OCI-LY3 (cell line): ENCODE measurements around the gene CHL1.

Experiments
- H2AFZ ChIP-seq: fragments of 200-600, 300-600 bp; shearing (Covaris generic); 2 replicates; pipeline ENCODE4 v1.6.0; 2014; ENCODE audit warnings: antibody characterized with exemption, low read depth, low read length
- H3K27ac ChIP-seq: fragments of 200-600, 300-600 bp; sonication (generic); 2 replicates; pipeline ENCODE4 v1.5.1; 2014; ENCODE audit warnings: mild to moderate bottlenecking, low read length, moderate library complexity, mixed read lengths
- H3K27me3 ChIP-seq: fragments of 200-600, 300-600 bp; sonication (generic); 2 replicates; pipeline ENCODE4 v1.6.1; 2014; ENCODE audit warnings: low read depth, low read length, mixed read lengths
- H3K36me3 ChIP-seq: fragments of 200-600, 300-600 bp; sonication (generic); replicated peaks from 2 replicates; pipeline ENCODE3; 2014; ENCODE audit warnings: low read depth, low read length, mixed read lengths
- H3K4me1 ChIP-seq: fragments of 300-600, 200-600 bp; sonication (generic); 2 replicates; pipeline ENCODE4 v1.6.1; 2014; ENCODE audit warnings: low read length, mixed read lengths
- H3K4me2 ChIP-seq: fragments of 200-600, 300-600 bp; sonication (generic); 2 replicates; pipeline ENCODE4 v1.6.1; 2014; ENCODE audit warnings: low read length, mixed read lengths
- H3K4me3 ChIP-seq: fragments of 300-600, 200-600 bp; sonication (generic); 2 replicates; pipeline ENCODE4 v1.5.1; 2014; ENCODE audit warnings: antibody characterized with exemption, mild to moderate bottlenecking, low read length, moderate library complexity
- H3K79me2 ChIP-seq: fragments of 300-600, 200-600 bp; shearing (Covaris generic); 2 replicates; pipeline ENCODE4 v1.6.1; 2014; ENCODE audit warnings: mild to moderate bottlenecking, low read length, mixed read lengths
- H3K9ac ChIP-seq: fragments of 300-600, 200-600 bp; shearing (Covaris generic); 2 replicates; pipeline ENCODE4 v1.6.0; 2014; ENCODE audit warnings: mild to moderate bottlenecking, low read length, moderate library complexity
- H3K9me3 ChIP-seq: fragments of 200-600, 300-600 bp; shearing (Covaris generic); 2 replicates; pipeline ENCODE4 v1.6.1; 2014; ENCODE audit warnings: low read length, mixed read lengths; ENCODE audit not compliant: insufficient read depth
- H4K20me1 ChIP-seq: fragments of 200-600, 300-600 bp; sonication (generic); 2 replicates; pipeline ENCODE4 v1.6.1; 2016; ENCODE audit warnings: low read length, mixed read lengths; ENCODE audit not compliant: insufficient read depth
- CTCF ChIP-seq: fragments of 200-600, 300-600 bp; sonication (generic); IDR thresholded peaks from 2 replicates; pipeline ENCODE4 v1.5.1; 2014; ENCODE audit warnings: antibody characterized with exemption, low read length, low read depth
- EZH2phosphoT487 ChIP-seq: fragments of 200-600 bp; shearing (Covaris generic); IDR thresholded peaks from 2 replicates; pipeline ENCODE4 v1.6.1; 2018; ENCODE audit warnings: antibody characterized with exemption, mixed run types, low read depth

CHL1 gene

DNA sequence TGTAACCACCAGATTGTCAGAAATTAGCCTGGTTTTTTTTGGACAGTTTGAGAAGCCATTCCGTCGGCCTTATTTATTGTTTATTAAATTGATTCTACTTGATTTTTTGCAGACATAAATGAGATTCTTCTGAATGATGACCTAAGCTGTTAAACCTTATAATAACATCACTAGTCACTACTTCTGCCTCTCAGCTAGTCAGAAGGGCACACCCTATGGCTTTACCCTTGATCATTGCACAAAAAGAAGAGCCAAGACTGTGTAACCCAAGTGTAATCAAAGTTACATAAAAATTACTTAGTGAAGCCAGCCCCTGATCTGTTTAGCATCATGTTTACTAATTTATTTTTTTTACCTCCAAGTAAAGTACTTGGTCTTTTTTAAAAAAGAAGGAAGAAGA, 64.3 kb downstream of the CHL1 start:
- no peaks in the 10 kb centered on the region for H4K20me1 ChIP-seq
- no peaks in the 10 kb centered on the region for H3K79me2 ChIP-seq
- H3K9me3 ChIP-seq, result no peaks in the 10 kb centered on the region
- no peak overlapping the region for H3K27ac ChIP-seq
- no peak overlapping the region for H2AFZ ChIP-seq
- TF ChIP-seq CTCF (no peak), EZH2phosphoT487 (no peak)
- H3K27me3 ChIP-seq, result no peaks in the 10 kb centered on the region
- H3K4me1 ChIP-seq, result no peaks in the 10 kb centered on the region
- H3K4me2 ChIP-seq, result no peak overlapping the region
- H3K9ac ChIP-seq, result no peak overlapping the region
- no peak overlapping the region for H3K4me3 ChIP-seq
- no peaks in the 10 kb centered on the region for H3K36me3 ChIP-seq

GRCh38 chr3:263393-263792, 66.8 kb downstream of the CHL1 start:
- no peak overlapping the region for H3K9ac ChIP-seq
- no peak overlapping the region for H3K4me3 ChIP-seq
- H3K4me2 ChIP-seq, result no peak overlapping the region
- no peaks in the 10 kb centered on the region for H4K20me1 ChIP-seq
- no peaks in the 10 kb centered on the region for H3K4me1 ChIP-seq
- H3K9me3 ChIP-seq, result no peaks in the 10 kb centered on the region
- TF ChIP-seq CTCF (no peak), EZH2phosphoT487 (no peak)
- H3K27me3 ChIP-seq, result no peaks in the 10 kb centered on the region
- no peaks in the 10 kb centered on the region for H3K79me2 ChIP-seq
- no peak overlapping the region for H3K27ac ChIP-seq
- H2AFZ ChIP-seq, result no peak overlapping the region
- no peaks in the 10 kb centered on the region for H3K36me3 ChIP-seq

- H2AFZ ChIP-seq, result no peak overlapping the region
- TF ChIP-seq EZH2phosphoT487 (no peak), CTCF (no peak)
- H4K20me1 ChIP-seq, result no peaks in the 10 kb centered on the region
- no peaks in the 10 kb centered on the region for H3K36me3 ChIP-seq
- peaks cover 6% of the 10 kb centered on the region for H3K4me1 ChIP-seq
- H3K27ac ChIP-seq, result no peak overlapping the region
- no peak overlapping the region for H3K9ac ChIP-seq
- H3K79me2 ChIP-seq, result no peaks in the 10 kb centered on the region
- H3K9me3 ChIP-seq, result no peaks in the 10 kb centered on the region
- H3K27me3 ChIP-seq, result no peaks in the 10 kb centered on the region
- no peak overlapping the region for H3K4me3 ChIP-seq
- H3K4me2 ChIP-seq, result no peak overlapping the region
Observed at GRCh38 chr3:264394-265156, 68.0 kb downstream of the CHL1 start.

DNA sequence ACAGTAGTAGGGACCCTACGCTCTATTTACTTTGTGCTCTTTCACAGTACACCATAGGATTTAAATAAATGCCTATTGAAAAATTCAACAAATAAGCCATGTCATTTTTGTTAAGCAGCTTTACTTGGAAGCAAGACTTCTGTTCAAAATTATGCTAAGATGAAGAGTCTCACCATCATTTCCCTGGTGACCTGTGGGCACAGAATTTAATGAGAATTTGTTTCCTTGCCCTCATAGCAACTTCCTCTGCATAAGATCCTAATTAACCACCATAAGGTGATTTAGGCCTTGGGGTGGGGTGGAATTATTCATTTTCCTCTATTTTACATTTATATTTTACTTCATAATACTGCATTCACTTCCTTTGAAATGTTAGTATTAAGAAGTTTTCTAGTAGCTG, 70.5 kb downstream of the CHL1 start:
- Histone ChIP-seq H4K20me1 (no peaks in the 10 kb centered on the region), H3K4me1 (peaks cover 21% of the 10 kb centered on the region), H3K27me3 (no peaks in the 10 kb centered on the region), H2AFZ (no peak overlapping the region), H3K79me2 (no peaks in the 10 kb centered on the region), H3K4me2 (no peak overlapping the region), H3K36me3 (no peaks in the 10 kb centered on the region), H3K9ac (no peak overlapping the region), H3K27ac (no peak overlapping the region), H3K9me3 (no peaks in the 10 kb centered on the region), H3K4me3 (no peak overlapping the region)
- no peak for TF ChIP-seq CTCF
